Suppressor macrophage treated with lipopolysaccharide for 4 hours (primary cell): Measurements from ENCODE around the gene HOXA9.

Source experiments
- DNase-seq: peaks from one replicate; pipeline ENCODE4 v3.0.0-alpha.2; 2020

Gene HOXA9

DNA sequence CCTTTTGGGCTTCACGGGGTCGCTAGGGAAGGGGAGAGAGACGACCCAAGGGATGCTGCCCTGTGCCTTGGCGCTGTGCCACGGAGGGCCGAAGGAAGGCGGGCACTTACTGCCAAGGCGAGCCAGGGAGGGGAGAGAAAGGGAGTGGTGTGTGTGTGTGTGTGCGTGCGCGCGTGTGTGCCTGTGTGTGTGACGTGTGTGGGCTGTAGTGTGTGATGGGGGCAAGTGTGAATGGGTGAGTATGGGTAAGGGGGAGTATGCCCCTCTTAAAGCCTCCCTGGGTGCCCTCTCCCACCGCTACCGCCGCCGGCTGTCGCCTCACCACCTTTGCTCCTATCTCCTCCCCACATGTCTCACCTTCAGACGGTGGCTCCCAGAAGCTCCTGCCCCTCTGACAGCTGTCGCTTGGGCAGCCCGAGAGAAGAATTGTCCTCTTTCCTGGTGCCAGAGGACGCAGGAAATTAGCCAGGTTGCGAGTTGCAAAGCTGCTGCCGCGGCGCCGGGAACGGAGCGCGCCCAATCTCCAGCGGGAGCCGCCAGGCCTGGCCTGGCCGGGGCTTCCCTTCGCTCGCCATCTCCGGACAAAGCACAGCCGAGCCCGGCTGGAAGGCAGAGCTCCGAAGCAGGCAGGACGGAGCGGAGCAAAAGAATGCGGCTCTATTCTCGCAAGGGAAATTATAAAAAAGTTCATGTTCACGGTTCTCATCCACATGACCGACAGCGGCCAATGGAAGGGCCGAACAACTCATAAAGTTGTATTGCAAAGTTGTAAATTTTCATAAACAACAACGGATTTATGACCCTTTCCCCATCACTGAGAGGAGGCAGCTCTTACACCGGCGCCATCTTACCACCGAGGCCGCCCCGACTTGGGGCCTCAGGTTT is 13.2 kb downstream of the HOXA9 start, which contains the start of gene HOXA3:
Gene HOXA3, minus strand, starts transcription at position 653 of the 885 bp plus-strand sequence. CDS start 41,943 bp downstream, outside the sequence.
- no peak for DNase-seq

GRCh38 chr7:27151341-27151930 is 13.9 kb downstream of the HOXA9 start:
- DNase-seq = no peak

GRCh38 chr7:27150568-27151340 is 14.6 kb downstream of the HOXA9 start:
- DNase-seq = peak; percentile 84

- DNase-seq = no peak
Measured at GRCh38 chr7:27149842-27150567, 15.3 kb downstream of the HOXA9 start.

GRCh38 chr7:27148756-27149641 is 16.3 kb downstream of the HOXA9 start:
- no peak for DNase-seq

DNA sequence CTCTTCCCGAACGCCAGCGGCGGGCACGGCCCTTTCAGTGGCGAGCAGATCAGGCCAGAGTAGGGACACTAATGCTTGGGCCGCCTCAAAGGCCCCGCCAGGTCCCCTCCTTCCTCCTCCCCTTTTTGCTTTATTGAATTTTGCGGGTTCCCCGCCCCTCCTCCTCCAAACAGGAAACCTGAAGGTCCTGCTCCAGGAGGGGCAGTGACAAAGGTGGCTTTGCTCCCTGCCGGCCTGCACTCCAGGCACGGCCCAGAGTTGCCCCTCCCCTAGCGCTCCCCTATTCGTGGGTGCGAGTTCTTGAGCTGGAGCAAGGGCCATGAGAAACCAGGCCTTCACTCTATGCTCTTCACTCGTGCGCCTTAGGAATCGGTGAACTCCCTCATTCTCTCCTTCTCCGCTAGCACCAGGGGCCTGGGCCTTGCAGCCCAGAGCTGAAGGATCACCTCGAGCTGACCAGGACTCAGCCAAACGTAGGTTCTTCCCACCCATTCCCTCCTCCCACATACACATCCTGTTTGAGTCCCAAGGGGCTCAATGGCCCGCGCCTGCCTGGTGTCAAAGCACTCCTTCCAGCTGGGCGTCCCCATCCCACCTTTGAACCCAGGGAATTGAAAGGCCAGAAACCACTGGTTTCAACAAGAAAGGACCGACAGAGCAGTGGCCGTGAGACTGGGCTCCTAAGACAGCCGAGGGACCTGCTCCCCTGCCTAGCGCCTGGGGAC is 17.1 kb downstream of the HOXA9 start:
- no peak for DNase-seq

GRCh38 chr7:27147199-27148030 is 17.9 kb downstream of the HOXA9 start, which contains the start of gene HOXA6:
TSS of gene HOXA6 (minus strand) at chr7:27147774. CDS start at chr7:27147749, 25 bp downstream.
- DNase-seq = no peak

GRCh38 chr7:27146491-27147198 is 18.7 kb downstream of the HOXA9 start:
- no peak for DNase-seq

- no peak for DNase-seq
Measured at GRCh38 chr7:27145914-27146412, 19.4 kb downstream of the HOXA9 start.

- DNase-seq = no peak
Measured at GRCh38 chr7:27145165-27145913, 20.0 kb downstream of the HOXA9 start.

- DNase-seq = no peak
Measured at GRCh38 chr7:27144781-27145164, 20.6 kb downstream of the HOXA9 start.

- no peak for DNase-seq
Measured at GRCh38 chr7:27143950-27144780, 21.2 kb downstream of the HOXA9 start.

DNA sequence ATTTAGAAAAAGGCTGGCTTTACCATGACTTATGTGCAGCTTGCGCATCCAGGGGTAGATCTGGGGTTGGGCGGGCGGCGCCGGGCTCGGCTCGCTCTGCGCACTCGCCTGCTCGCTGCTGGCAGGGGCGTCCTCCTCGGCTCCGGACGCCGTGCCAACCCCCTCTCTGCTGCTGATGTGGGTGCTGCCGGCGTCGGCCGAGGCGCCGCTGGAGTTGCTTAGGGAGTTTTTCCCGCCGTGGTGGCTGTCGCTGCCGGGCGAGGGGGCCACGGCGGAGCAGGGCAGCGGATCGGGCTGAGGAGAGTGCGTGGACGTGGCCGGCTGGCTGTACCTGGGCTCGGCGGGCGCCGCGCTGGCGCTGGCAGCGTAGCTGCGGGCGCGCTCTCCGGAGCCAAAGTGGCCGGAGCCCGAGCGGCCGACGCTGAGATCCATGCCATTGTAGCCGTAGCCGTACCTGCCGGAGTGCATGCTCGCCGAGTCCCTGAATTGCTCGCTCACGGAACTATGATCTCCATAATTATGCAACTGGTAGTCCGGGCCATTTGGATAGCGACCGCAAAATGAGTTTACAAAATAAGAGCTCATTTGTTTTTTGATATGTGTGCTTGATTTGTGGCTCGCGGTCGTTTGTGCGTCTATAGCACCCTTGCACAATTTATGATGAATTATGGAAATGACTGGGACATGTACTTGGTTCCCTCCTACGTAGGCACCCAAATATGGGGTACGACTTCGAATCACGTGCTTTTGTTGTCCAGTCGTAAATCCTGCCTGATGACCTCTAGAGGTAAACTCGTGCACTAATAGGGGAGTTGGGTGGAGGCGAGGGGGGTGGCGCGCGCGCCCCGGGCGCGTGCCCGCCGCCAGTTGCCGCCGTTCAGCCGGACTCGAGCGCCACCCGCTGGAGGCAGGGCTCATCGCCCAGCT is 22.1 kb downstream of the HOXA9 start, which contains the start of gene HOXA5:
Gene HOXA5, minus strand, starts transcription at position 659 of the 927 bp plus-strand sequence. Its CDS starts 74 bp downstream, at position 585.
- peak; percentile 54 for DNase-seq

DNA sequence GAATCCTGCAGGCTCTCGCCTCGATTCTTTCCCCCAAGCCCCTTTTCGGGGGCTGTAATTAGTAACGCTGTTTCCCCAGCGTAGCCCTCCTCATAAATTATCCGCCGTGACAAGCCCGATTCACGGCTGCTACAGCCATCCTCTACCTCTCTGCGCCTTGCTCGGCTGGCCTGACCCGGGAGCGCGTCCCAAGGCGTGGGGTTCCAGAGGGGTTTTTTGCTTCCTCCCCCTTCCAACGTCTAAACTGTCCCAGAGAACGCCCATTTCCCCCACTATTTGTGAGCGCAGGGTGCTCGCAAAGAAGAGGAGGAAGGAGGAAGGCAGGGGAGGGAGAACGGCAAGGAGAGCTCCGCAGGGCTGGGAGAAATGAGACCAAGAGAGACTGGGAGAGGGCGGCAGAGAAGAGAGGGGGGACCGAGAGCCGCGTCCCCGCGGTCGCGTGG is 22.7 kb downstream of the HOXA9 start:
- DNase-seq = no peak

- DNase-seq = no peak
Measured at GRCh38 chr7:27141923-27142579, 23.3 kb downstream of the HOXA9 start.
